ENCODE results near the gene PARP9.

Gene PARP9

DNA sequence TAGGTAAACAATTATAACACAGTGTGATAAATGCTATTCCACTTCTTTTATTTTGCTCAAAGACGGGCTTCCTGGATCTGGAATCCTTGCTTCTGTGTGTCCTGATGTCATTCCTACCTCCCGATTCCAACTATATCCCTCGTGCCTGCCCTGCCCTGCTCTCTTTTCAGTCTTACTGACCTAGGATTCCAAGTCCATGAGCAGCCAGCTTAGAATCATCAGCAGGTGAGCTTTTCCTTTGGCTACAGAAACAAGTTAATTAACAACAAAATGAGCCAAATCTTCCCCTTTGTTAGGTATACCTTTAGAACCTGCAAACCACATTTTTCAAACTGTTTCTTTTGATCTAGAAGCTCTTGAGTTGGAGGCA, 27.5 kb downstream of the PARP9 start:
- DNase-seq (ENCODE audit: low spot score) = no peak
- no peak overlapping the region for H3K27ac ChIP-seq
- CTCF ChIA-PET = no interaction called here
- POLR2A ChIA-PET (ENCODE audit: low non-redundant PET) = no interaction called here
- TF ChIP-seq, protein P1, sequence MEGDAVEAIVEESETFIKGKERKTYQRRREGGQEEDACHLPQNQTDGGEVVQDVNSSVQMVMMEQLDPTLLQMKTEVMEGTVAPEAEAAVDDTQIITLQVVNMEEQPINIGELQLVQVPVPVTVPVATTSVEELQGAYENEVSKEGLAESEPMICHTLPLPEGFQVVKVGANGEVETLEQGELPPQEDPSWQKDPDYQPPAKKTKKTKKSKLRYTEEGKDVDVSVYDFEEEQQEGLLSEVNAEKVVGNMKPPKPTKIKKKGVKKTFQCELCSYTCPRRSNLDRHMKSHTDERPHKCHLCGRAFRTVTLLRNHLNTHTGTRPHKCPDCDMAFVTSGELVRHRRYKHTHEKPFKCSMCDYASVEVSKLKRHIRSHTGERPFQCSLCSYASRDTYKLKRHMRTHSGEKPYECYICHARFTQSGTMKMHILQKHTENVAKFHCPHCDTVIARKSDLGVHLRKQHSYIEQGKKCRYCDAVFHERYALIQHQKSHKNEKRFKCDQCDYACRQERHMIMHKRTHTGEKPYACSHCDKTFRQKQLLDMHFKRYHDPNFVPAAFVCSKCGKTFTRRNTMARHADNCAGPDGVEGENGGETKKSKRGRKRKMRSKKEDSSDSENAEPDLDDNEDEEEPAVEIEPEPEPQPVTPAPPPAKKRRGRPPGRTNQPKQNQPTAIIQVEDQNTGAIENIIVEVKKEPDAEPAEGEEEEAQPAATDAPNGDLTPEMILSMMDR (conservative IDR thresholded peaks at IDR 0.05; ENCODE audit: low read depth) = no peak

DNA sequence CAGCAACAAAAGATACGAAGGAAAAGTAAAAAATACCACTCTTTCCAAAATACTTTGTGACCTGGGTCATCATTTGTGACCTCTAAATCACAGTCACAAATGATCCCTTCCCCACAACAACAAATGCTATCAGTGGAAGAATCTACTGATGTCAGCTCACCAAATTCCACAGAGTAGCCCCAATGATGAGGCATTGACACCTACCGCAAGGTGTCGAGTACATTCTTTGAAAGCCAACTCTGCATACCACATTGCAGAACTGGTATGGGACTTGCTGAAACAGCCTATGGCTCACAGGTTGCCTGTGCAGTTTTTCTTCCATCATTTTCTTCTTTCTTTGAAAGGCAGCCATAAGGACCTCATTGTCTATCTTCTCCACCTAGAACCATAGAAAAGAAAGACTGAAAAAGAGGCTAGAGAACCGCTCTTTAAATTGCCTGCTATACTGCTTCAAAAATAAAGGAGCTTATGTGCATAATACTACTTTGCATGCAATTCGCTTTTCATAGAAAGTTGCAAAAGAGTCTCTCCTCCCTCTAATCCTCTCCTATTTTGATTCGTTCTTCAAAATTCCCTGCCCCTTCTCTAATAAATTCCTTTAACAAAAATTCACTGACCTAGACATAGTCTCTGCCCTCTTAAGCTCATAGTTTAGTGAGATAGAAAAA, 28.0 kb downstream of the PARP9 start:
- no peak for DNase-seq (ENCODE audit: low spot score)
- TF ChIP-seq, protein P1 (conservative IDR thresholded peaks at IDR 0.05; ENCODE audit: low read depth) = no peak
- CTCF ChIA-PET = no interaction called here
- POLR2A ChIA-PET (ENCODE audit: low non-redundant PET) = no interaction called here
- no peak overlapping the region for H3K27ac ChIP-seq

DNA sequence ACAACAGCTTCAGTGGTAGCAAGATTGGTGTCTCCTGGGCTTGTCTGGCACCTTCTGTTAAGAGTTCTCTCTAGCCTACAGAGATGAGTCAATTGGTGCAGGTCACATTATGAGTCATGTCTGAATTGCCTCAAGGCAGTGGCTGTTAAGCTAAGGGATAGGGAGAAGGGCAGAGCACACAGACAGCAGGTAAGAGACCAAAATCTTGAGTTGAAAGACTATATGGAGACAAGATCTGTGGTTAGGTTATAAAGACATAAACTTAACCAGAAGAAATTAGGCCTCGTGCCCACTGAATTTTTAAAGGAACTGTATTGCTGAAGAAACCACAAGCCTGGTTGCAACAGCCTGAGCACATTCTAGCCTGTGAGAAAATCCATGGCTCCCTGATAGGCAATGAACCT, 30.2 kb downstream of the PARP9 start:
- TF ChIP-seq, protein P1 (conservative IDR thresholded peaks at IDR 0.05; ENCODE audit: low read depth) = no peak
- ChIA-PET CTCF (interaction anchor here (0.7 kb wide), 1 partner anchor 14 kb away, joined by 3 read pairs; no protein-coding TSS in a partner anchor), POLR2A (ENCODE audit: low non-redundant PET) (interaction anchor here (0.6 kb wide), 1 partner anchor 17 kb away, joined by 6 read pairs; no protein-coding TSS in a partner anchor)
- H3K27ac ChIP-seq = peak overlapping the region; percentile 65; the same call in 1 of the 2 replicates
- peak; percentile 88 for DNase-seq (ENCODE audit: low spot score)

DNA sequence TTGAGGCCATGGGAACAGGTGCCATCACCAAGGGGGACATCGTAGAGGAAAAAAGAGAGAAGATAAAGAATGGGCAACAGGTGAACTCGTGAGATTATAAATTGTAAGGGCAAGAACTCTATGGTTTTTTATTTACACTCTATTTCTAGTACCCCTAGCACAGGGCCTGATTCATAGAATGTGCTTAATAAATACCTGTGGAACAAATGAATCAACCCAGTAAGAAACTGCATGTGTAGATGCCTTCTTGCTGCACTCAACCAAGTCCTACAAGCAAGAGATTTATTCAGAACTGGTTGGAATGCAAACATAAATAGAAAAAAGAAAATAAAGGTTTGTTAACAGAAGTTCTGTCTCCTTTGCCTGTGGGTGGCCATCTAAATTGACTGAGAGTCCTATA, 30.6 kb downstream of the PARP9 start:
- DNase-seq (ENCODE audit: low spot score) = no peak
- CTCF ChIA-PET = no interaction called here
- no peak overlapping the region for H3K27ac ChIP-seq
- POLR2A ChIA-PET (ENCODE audit: low non-redundant PET) = interaction anchor here (0.6 kb wide), 1 partner anchor 16 kb away, joined by 6 read pairs; no protein-coding TSS in a partner anchor
- TF ChIP-seq, protein P1 (conservative IDR thresholded peaks at IDR 0.05; ENCODE audit: low read depth) = no peak

DNA sequence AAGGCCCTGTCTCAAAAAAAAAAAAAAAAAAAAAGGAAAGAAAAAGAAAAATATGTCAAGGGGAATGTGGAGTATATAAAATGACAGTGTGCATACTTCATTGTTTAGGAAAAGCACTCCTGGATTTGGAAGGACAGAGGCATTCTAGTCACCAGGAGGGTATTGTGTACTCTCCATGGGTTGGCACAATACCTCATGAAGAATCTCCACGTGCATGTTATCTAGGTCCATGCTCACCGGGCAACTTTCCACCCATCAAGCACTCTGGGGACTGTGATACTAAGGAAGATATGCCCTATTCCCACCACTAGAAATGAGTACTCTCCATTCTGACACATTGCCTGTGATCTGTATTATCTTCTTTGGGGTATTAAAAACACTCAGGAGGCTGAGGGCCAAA, 33.9 kb downstream of the PARP9 start:
- no peak overlapping the region for H3K27ac ChIP-seq
- TF ChIP-seq, protein P1 (conservative IDR thresholded peaks at IDR 0.05; ENCODE audit: low read depth) = no peak
- ChIA-PET POLR2A (ENCODE audit: low non-redundant PET) (no interaction called here), CTCF (no interaction called here)
- DNase-seq (ENCODE audit: low spot score) = no peak

DNA sequence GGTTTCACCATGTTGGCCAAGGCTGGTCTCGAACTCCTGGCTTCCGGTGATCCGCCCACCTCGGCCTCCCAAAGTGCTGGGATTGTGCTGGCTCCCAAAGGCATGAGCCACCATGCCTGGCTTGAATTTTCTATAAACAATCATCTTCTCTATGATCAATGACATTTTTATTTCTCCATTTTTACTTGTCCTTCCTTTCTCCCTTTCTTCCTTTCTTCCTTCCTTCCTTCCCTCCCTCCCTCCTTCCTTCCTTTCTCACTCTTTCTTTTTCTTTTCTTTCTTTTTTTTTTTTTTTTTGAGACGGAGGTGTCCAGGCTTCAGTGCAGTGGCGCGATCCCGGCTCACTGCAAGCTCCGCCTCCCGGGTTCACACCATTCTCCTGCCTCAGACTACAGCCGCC, 40.8 kb downstream of the PARP9 start:
- POLR2A ChIA-PET (ENCODE audit: low non-redundant PET) = no interaction called here
- H3K27ac ChIP-seq = no peak overlapping the region
- DNase-seq (ENCODE audit: low spot score) = no peak
- TF ChIP-seq, protein P1 (conservative IDR thresholded peaks at IDR 0.05; ENCODE audit: low read depth) = no peak
- CTCF ChIA-PET = no interaction called here
